HG02870 (cell line): ENCODE results near the gene NCOA1.
A peak's percentile ranks its signal among the peaks of the same experiment; 100 is the strongest.
"Not testable (repeated sequence)": the region's sequence is repeated elsewhere in the genome, so short reads cannot be mapped to it uniquely, and the experiment has no call there.

ENCODE experiments used
- ATAC-seq: cut with Tn5 transposase; IDR thresholded peaks from one replicate; pipeline ENCODE4 v1.9.1; 2021; ENCODE audit warnings: mild to moderate bottlenecking, moderate library complexity; ENCODE audit not compliant: unreplicated experiment

Gene NCOA1

DNA sequence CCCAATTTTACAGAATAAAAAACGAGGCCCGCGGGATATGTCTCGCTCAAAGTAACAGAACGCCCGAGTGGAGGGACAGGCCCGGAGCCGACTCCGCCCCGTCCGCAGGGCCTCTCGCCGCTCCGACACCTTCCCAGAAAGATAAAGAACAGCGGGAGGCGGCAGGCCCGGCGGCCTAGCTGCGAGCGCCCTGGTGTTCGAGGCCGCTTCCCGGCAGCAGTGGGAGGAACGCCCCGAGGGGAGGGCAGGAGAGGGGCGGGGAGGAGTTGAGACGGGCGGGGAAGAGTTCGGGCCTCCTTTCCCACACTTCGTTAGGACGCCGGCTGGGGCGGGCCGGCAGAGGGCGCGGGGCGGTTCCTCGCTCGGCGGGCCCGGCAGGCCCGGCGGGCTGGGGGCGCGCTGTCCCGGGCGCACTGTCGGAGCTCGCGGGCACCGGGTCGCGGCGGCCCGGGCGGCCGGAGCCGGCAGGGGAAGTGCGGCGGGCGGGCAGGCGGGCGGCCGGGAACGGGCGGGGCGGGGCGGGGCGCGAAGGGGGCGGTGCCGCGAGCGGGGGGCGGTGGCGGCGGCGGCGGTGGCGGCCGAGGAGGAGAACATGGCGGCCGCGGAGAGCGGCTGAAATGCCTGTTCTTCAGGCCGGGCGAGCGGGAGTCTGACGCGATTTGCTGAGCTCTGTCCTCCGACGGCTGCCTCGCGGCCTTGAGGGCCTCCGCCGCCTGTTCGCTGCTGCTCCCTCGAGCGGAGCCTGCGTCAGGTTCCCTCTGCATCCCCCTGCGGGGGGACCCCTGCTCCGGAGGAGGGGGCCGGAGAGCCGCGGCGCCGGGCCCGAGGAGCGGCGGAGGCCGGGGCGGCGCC lies at the start of gene NCOA1:
NCOA1 (plus strand) TSS at position 565 of the 852 bp plus-strand sequence. CDS start 167,424 bp downstream, outside the sequence.
- ATAC-seq, result peak; percentile 66

DNA sequence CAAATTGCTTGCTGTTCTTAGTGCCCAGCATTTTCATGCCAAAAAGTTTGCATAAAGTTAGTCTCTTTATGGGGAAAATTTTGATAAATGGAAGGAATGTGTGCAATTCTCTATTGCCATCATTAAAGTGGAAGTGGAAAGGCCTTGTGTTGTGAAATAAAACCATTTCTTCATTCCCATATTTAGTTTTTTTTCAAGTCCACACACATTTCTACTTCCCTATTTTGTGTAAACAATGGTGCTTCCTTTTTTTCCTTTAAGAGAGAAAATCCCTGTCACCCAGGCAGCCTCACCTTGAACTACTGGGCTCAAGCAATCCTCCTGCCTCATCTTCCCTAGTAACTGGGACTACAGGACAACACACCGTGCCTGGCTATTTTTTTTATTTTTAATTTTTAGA lies 42.3 kb upstream of the NCOA1 start:
- ATAC-seq, result no peak

DNA sequence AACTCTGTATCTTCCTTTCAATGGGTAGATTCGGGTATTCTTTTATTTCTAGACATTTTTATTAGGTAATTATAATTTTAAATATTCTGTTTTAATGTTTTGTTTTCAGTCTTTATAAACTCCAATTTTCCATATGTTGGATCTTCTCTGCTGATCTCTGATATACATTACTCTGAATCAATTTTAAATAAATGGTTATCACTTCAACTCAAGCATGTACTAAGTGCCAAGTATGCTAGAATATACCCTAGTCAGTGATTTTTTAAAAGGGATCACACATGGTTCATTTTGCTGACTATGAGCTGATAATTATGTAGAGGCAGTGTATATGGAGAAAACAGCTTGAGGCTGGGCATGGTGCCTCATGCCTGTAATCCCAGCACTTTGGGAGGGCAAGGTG lies 41.7 kb upstream of the NCOA1 start:
- no peak for ATAC-seq

DNA sequence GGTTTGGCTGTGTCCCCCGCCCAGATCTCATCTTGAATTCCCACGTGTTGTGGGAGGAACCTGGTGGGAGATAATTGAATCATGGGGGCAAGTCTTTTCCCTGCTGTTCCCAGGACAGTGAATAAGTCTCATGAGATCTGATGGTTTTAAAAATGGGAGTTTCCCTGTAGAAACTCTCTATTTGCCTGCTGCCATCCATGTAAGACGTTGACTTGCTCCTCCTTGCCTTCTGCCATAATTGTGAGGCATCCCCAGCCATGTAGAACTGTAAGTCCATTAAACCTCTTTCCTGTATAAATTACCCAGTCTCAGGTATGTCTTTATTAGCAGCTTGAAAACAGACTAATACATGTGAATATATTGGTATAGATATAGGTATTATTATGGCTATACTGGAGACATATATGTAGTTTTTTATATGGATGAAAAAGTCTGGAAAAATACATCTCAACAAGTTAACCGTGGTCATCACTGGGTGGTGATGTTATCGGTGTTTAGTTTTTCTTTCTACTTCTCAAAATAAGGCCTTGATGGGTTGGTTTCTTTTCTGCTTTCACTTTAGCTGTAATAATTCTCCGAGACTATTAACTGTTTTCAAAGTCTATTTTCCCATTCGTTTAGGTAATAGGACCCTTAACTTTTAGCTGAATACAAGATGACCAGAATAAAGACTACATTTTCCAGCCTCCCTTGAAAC lies 39.1 kb upstream of the NCOA1 start:
- ATAC-seq, result no peak

DNA sequence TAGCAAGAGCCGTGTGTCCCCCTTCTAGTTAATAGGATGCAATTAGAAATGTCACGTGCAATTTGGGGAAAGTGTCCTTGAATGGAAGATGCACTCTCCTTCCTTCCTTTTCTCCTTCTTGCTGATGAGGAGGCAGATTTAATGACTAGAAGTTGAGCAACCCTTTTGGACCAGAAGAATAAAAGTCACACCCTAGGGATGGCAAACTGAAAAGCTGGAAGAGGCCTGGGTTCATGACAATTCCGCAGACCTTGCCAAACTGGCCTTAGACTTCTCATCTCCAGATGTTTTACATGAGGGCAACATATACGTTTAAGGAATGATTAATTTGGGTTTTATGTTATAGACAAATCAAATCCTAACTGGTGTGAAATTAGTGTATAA lies 38.6 kb upstream of the NCOA1 start:
- ATAC-seq, result no peak

DNA sequence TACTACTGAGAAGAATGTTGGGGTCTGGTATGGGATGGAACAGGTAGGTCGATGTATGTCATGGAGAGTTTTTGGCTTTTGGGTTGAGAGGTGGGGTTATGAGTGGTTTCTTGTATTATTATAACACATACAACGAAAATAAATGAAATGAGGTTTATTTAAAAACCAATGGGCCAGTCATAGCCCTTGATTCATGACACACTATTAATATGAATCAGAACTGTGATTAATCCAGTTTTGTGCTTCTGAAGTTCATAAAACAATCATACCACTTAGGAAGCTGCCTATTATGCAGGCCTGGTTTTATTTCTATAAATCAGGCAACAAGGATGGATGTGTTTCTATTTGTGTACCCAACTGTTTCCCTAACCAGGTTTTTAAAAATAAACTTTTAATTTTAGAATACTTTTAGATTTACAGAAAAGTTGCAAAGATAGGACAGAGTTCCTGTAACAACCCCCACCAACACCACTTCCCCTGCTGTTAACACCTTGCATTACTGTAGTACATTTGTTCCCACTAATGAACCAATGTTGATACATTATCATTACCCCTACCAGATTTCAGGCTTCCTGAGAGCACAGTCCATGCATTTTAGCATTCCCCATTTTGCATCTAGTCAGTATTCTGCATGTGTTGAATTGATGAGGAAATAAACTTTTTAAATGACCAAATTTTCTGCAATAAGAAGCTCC lies 37.5 kb upstream of the NCOA1 start:
- ATAC-seq, result no peak

DNA sequence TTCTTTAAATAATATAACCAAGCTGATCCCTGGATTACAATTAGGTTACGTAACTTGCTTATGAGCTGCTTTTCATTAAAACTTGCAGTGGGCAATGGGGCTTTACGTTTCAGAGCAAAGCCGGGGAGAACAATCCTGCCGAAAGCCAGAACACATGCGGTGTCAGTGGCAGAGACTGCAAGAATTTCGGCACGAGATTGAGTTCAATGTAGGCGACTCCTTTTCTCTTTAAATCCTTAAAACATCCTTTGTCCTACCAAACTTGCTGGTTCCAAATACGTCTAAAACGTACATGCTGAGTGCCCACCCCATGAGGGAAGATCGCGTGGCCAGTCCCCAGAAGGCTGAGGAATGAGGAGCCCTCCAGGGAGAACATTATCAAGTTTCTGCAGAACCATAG lies 36.8 kb upstream of the NCOA1 start:
- no peak for ATAC-seq

DNA sequence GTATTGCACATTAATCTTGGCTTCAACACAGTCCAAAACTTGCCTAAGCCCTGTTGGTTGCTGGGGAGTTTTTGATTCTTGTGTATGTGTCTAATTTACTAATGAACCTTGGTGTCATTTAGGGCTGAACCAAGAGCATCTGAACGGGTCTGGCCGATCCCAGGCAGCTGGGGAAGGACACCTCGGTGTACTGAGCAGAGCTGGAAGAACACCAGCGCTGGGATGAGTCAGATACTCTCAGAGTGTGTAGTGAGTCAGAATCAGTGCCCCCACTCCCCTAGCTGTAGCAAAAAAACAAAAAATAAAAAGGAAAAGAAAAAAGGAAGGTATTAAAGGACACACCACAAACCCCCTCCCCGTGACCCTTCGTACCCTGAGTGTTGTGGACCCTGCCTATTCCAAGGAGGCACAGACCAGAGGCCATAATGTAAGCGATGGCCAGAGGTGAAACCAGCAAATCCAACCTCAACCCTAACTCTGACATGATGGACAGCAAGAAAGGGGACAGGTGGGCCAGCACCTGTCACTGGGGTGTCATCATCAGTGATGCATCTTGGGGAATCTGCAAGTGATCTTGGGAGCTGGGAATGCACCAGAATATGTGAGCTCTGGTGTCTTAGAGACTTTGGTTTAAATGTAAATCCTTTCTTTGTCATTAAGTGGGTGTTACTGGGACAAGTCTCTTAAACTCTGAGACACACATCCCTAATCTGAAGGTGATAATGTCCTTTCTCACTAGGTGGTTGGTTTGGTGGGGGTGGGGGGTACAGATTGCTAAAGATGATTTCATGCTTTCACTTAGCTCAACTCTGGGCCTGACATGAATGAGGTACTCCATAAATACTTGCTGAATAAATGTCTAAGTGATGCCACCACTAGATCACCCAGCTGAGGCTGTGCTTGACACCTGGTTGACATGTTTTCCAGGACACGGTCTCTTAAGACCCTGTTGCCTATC lies 34.2 kb upstream of the NCOA1 start:
- ATAC-seq, result peak; percentile 70

DNA sequence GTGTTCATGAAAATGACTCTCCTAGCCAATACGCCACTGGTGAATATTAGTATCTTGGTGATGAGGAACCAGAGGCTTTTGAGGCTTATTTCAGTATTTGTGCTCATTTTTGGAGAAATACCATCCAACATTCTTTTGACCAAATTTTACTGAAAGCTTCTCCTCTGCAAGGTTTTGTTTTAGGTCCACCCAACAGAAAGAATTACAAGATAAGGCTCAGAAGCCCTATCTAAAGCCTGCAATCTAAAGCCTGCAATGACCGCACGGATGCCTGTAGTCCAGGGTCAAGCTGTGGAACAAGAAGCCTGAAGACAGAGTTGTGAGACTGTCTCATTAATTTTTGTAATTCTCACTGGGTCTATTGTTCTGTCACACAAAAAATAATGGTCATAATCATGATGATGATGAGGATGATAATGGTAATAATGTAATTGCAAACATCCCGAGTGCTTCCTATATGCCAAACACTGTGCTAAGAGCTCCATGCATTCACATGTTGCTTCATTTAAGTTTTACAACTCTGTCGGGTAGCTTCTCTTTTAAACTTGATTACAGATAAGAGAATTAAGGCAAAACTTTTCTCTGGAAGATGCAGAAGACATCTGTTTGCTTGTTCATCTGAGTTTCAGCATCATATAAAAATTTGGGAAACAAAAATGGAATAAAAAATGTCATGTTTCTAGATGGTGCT lies 33.2 kb upstream of the NCOA1 start:
- ATAC-seq, result no peak

DNA sequence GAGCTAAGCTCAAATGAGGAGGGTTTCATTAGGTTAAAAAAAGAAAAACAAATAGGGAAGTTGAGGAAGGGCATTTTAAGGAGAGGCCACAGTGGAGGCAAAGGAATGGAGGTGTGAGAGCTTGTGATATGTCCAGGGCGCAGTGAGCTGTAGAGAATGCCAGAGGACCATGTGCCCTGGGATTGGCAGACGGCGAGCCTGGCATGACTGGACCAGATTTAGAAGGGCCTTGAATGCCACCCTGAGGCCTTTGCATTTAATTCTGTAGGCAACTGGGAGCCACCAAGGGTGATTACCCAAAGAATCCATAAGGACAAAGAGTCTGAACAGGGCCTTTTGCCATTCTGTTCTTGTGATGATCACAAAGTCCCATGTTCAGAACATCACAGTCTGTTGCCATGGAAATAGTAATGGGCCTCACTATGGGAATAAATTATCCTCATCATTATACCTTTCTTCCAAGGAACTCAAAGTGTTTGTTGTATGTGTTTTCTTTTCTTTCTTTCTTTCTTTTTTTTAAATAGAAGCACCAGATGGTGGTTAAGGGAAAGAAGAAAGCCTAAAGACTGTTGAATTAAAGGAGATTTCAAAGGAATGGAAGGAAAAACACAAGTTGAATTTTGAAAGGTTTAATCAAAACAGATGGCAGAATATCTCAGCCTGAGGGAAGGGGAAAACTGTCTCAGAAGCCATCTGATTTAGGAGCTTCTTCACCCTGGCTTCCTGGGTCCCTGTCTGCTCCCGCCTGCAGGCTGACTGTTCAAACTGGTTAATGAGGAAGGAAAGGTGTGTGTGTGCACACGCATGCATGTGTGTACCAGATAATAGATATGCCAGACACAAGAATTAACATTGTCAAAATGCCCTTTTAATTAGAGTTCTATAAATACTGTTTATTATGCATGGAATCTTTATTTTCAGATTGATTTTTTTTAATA lies 31.6 kb upstream of the NCOA1 start:
- no peak for ATAC-seq

DNA sequence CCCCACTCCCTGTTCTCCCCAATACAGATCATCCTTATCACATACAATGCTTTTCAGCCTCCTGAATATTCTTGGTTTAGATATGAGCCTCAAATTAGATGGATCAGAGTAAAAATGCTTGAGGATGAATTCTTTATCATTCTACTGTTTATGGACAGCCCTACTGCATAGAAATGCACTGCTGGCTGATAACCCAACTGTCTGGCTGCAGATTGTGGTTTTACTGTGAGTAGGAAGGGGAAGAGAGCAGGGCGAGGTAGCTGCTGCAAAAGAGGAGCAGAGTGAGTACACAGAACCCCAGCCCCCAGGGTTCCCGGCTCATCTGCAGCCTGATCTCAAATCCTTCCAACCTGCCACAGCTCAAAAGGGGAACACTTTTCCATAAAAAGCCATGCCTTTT lies 29.4 kb upstream of the NCOA1 start:
- no peak for ATAC-seq

DNA sequence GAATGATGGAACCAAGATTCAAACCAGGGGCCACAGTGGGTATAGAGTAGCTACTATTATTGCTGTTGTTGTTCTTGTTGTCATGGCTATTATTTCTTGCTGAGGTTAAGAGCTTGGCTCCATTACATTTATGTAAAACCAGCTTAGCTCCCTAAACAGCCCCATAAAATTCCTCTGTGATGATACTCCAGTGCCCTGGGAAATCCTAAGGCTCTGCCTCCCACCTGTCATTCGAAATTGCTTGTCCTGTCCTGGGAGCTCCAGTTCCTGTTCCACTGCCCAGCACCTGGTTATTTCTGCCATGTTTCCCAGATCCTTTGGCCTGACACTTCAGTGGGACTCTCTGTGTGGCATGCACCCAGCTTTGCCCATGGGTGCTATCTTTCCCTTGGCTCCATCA lies 27.8 kb upstream of the NCOA1 start:
- no peak for ATAC-seq

DNA sequence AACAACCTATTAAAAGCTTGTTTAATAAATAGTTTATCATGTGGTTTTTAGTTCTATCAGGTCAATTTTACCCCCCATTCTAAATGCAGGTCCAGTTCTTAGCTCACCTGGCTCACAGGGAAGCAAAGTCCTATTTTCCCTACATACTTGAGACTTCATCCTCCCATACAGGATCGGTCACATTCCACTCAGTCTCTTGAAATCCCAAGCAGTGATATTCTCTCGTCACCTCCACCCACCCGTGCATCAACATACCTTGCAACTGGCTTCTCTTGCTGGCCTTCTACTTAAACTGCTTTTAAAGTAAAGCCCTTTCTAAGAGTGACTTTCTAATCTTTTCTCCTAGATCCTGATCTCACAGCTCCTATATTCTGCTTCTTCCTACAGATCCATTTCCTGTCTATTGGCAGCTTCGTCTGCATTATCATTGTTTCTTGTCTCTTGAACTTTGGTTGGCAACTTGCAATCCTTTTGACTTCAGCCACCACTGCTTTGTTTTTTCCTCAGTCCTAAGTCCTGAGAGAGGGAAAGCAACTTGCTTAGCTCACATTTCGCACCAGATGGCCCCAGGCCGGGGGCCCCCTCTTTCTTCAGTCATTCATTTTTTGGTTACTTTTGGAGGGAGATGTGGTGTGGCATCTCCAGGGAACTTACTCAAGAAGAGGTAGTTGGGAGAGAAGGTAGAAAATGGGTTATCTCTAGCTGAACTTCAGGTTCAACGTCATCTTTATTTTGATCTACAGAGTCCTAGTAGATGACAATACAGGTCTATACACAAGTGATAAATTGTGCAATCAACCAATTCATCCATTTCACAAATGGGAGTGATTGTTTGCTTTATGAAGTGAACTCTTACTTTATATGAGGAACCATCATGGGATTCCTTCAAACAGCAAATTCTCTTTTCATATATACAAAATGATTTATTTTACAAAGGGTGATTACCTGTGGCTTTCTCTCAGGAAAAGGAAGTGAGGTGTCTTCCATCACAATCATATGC lies 23.9 kb upstream of the NCOA1 start:
- ATAC-seq, result no peak

DNA sequence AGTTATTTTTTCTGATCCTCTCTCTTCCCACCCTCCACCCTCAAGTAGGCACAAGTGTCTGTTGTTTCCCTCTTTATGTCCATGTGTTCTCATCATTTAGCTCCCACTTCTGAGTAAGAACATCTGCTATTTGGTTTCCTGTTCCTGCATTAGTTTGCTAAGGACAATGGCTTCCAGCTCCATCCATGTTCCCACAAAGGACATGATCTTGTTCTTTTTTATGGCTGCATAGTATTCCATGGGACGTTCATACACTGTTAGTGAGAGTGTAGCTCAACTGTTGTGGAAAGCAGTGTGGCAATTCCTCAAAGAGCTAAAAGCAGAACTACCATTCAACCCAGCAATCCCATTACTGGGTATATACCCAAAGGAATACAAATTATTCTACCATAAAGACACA lies 22.6 kb upstream of the NCOA1 start:
- ATAC-seq, result not testable (repeated sequence)

DNA sequence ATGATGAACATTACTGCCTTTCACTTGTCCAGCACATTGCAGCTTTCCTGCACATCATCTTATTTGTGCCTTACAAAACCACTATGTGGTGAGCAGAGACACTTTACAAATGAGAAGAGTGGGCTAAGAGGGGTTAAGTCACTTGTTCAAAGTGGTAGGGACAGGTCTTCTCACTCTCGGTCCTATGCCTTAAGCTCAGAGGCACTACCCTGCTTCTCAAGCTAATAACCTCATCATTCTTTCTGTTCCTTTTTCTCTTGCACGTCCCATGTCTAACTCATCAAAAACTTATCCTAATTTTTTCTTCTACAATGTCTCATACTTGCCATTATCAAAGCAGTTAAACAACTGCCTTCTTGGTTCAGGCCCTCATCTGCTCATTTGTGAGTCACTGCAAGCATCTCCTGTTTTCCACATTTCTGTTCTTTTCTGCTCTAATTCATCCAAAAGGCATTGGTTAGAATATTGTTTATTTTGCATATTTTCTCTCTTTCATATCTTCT lies 21.9 kb upstream of the NCOA1 start:
- no peak for ATAC-seq

DNA sequence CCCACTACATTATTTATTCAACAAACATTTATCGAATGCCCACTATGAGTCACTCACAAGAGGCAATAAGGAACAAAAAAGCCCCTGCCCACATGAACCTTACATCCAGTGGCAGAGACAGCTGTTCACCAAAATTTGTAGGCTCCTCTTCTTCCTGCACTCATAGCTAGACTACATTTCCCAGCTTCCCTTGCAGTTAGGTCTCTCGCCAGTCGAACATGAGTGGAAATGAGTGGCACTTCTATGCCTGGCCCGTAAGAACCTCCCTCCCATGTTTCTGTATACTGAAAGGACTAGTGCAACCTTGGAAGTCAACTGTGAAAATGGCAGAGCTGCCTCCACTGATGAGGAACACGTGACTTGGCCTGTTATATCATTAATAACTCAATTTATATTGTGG lies 19.4 kb upstream of the NCOA1 start:
- ATAC-seq, result no peak

DNA sequence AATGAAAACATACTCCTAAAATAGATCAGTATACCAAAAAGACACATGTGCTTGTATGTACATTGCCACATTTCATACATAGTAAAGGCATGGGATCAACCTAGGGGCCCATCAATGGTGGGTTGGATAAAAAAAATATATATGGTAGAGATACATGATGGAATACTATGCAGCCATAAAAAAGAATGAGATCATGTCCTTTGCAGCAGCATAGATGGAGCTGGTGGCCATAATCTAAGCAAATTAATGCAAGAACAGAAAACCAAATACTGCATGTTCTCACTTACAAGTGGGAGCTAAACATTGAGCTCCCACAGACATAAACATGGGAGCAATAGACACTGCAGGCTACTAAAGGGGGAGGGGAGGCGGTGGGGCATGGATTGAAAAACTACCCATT lies 18.6 kb upstream of the NCOA1 start:
- no peak for ATAC-seq

DNA sequence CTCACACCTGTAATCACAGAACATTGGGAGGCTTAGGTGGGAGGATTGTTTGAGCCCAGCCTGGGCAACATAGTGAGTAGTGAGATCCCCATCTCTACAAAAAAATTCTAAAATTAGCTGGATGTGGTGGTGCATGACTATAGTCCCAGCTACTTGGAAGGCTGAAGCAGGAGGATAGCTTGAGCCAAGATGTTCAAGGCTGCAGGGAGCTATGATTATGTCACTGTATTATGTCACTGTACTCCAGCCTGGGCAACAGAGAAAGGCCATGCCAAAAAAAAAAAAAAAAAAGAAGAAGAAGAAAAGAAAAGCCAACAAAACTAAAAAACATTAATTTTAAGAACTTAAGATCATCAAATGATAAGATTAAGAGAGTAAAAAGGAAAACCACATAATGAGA lies 17.4 kb upstream of the NCOA1 start:
- ATAC-seq, result no peak
